Measurements from ENCODE around the gene PARN.

DNA sequence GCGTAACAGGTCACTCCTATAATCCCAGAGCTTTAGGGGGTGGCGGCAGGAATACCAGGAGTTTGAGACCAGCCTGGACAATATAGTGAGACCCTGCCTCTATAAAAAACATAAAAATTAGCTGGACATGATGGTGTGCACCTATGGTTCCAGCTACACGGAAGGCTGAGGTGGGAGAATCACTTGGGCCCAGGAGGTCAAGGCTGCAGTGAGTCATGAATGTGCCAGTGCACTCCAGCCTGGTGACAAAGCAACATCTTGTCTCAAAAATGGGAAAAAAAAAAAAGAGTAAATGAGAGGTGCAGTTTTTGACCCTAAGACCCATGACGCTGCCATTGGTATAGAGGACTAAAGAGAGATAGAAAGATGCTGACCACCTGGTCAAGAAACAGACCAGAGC lies 16.1 kb downstream of the PARN start:
- TF ChIP-seq, protein P1, sequence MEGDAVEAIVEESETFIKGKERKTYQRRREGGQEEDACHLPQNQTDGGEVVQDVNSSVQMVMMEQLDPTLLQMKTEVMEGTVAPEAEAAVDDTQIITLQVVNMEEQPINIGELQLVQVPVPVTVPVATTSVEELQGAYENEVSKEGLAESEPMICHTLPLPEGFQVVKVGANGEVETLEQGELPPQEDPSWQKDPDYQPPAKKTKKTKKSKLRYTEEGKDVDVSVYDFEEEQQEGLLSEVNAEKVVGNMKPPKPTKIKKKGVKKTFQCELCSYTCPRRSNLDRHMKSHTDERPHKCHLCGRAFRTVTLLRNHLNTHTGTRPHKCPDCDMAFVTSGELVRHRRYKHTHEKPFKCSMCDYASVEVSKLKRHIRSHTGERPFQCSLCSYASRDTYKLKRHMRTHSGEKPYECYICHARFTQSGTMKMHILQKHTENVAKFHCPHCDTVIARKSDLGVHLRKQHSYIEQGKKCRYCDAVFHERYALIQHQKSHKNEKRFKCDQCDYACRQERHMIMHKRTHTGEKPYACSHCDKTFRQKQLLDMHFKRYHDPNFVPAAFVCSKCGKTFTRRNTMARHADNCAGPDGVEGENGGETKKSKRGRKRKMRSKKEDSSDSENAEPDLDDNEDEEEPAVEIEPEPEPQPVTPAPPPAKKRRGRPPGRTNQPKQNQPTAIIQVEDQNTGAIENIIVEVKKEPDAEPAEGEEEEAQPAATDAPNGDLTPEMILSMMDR (IDR thresholded peaks at IDR 0.05) = no peak
- no peak for TF ChIP-seq POLR2A (IDR thresholded peaks at IDR 0.05)

Data from right lobe of liver (tissue), 4 donors.